Measurements from ENCODE around the gene SMAP2. TPM values are rescaled to one million over a fixed set of nuclear protein-coding genes. Genes with fewer than 3 reads are reported as not detected.
"Not testable (repeated sequence)": the region's sequence is repeated elsewhere in the genome, so short reads cannot be mapped to it uniquely, and the experiment has no call there.

The SMAP2 gene
- total RNA-seq, 1 experiment from 2014 or later, result 13.7 TPM

- H3K27ac Mint-ChIP-seq (ENCODE audit: unreplicated experiment), result no peak overlapping the region
Observed at GRCh38 chr1:40386359-40386723, 12.8 kb downstream of the SMAP2 start.

GRCh38 chr1:40386796-40387195 is 13.3 kb downstream of the SMAP2 start:
- H3K4me3 Mint-ChIP-seq (ENCODE audit: low read depth, unreplicated experiment), result no peak overlapping the region
- no peak for DNase-seq
- H3K4me1 Mint-ChIP-seq (ENCODE audit: low read depth, unreplicated experiment), result peaks cover 46% of the 10 kb centered on the region
- no peak for TF ChIP-seq CTCF (IDR thresholded peaks at IDR 0.05; ENCODE audit: unreplicated experiment)
- intact Hi-C loops (cut with micrococcal nuclease; ENCODE audit: unreplicated experiment), result no loop called here
- CTCF ChIA-PET, result interaction anchor here (0.7 kb wide), 1 partner anchor 18 kb away, joined by 3 read pairs; no protein-coding TSS in a partner anchor
- BruUV-seq (replicated peaks), result no TSS peak
- H3K9me3 Mint-ChIP-seq (ENCODE audit: low read depth, unreplicated experiment), result no peaks in the 10 kb centered on the region
- H3K27ac Mint-ChIP-seq (ENCODE audit: unreplicated experiment), result no peak overlapping the region
- H3K36me3 Mint-ChIP-seq (ENCODE audit: insufficient read depth, unreplicated experiment), result no peaks in the 10 kb centered on the region
- H3K27me3 Mint-ChIP-seq (ENCODE audit: unreplicated experiment), result no peaks in the 10 kb centered on the region

More at GRCh38 chr1:40386359-40386723, 12.8 kb downstream of the SMAP2 start:
- Mint-ChIP-seq H3K27me3 (ENCODE audit: unreplicated experiment) (no peaks in the 10 kb centered on the region), H3K36me3 (ENCODE audit: insufficient read depth, unreplicated experiment) (no peaks in the 10 kb centered on the region), H3K9me3 (ENCODE audit: low read depth, unreplicated experiment) (no peaks in the 10 kb centered on the region), H3K4me1 (ENCODE audit: low read depth, unreplicated experiment) (peaks cover 50% of the 10 kb centered on the region), H3K4me3 (ENCODE audit: low read depth, unreplicated experiment) (no peak overlapping the region)
- no TSS peak for BruUV-seq (replicated peaks)
- CTCF ChIA-PET, result no interaction called here
- intact Hi-C loops (cut with micrococcal nuclease; ENCODE audit: unreplicated experiment), result no loop called here
- no peak for TF ChIP-seq CTCF (IDR thresholded peaks at IDR 0.05; ENCODE audit: unreplicated experiment)
- DNase-seq, result no peak

GRCh38 chr1:40387381-40388306 is 14.1 kb downstream of the SMAP2 start:
- peaks cover 37% of the 10 kb centered on the region for H3K4me1 Mint-ChIP-seq (ENCODE audit: low read depth, unreplicated experiment)
- H3K4me3 Mint-ChIP-seq (ENCODE audit: low read depth, unreplicated experiment); H3K9me3 Mint-ChIP-seq (ENCODE audit: low read depth, unreplicated experiment); H3K27ac Mint-ChIP-seq (ENCODE audit: unreplicated experiment); H3K36me3 Mint-ChIP-seq (ENCODE audit: insufficient read depth, unreplicated experiment); intact Hi-C loops (cut with micrococcal nuclease; ENCODE audit: unreplicated experiment); BruUV-seq (replicated peaks); DNase-seq; H3K27me3 Mint-ChIP-seq (ENCODE audit: unreplicated experiment): not testable (repeated sequence)
- CTCF ChIA-PET, result interaction anchor here (0.7 kb wide), 1 partner anchor 17 kb away, joined by 3 read pairs; no protein-coding TSS in a partner anchor

GRCh38 chr1:40388456-40389321 is 15.2 kb downstream of the SMAP2 start:
- BruUV-seq (replicated peaks); H3K27ac Mint-ChIP-seq (ENCODE audit: unreplicated experiment); CTCF ChIA-PET; DNase-seq; intact Hi-C loops (cut with micrococcal nuclease; ENCODE audit: unreplicated experiment); H3K36me3 Mint-ChIP-seq (ENCODE audit: insufficient read depth, unreplicated experiment); H3K4me3 Mint-ChIP-seq (ENCODE audit: low read depth, unreplicated experiment); H3K9me3 Mint-ChIP-seq (ENCODE audit: low read depth, unreplicated experiment); H3K27me3 Mint-ChIP-seq (ENCODE audit: unreplicated experiment): not testable (repeated sequence)
- H3K4me1 Mint-ChIP-seq (ENCODE audit: low read depth, unreplicated experiment), result peaks cover 27% of the 10 kb centered on the region

- H3K36me3 Mint-ChIP-seq (ENCODE audit: insufficient read depth, unreplicated experiment), result no peaks in the 10 kb centered on the region
- H3K4me3 Mint-ChIP-seq (ENCODE audit: low read depth, unreplicated experiment), result no peak overlapping the region
- H3K27ac Mint-ChIP-seq (ENCODE audit: unreplicated experiment), result no peak overlapping the region
- CTCF ChIA-PET, result no interaction called here
- H3K9me3 Mint-ChIP-seq (ENCODE audit: low read depth, unreplicated experiment), result no peaks in the 10 kb centered on the region
- H3K27me3 Mint-ChIP-seq (ENCODE audit: unreplicated experiment), result no peaks in the 10 kb centered on the region
- BruUV-seq (replicated peaks), result no TSS peak
- no peak for TF ChIP-seq CTCF (IDR thresholded peaks at IDR 0.05; ENCODE audit: unreplicated experiment)
- peaks cover 20% of the 10 kb centered on the region for H3K4me1 Mint-ChIP-seq (ENCODE audit: low read depth, unreplicated experiment)
- DNase-seq, result no peak
- intact Hi-C loops (cut with micrococcal nuclease; ENCODE audit: unreplicated experiment), result no loop called here
Observed at GRCh38 chr1:40389322-40389803, 15.8 kb downstream of the SMAP2 start.
